ENCODE results near the gene NOS1. TPM values are rescaled to one million over a fixed set of nuclear protein-coding genes. Genes with fewer than 3 reads are reported as not detected.

Gene NOS1
- polyA plus RNA-seq, 1 donor from 2014 or later = not detected

DNA sequence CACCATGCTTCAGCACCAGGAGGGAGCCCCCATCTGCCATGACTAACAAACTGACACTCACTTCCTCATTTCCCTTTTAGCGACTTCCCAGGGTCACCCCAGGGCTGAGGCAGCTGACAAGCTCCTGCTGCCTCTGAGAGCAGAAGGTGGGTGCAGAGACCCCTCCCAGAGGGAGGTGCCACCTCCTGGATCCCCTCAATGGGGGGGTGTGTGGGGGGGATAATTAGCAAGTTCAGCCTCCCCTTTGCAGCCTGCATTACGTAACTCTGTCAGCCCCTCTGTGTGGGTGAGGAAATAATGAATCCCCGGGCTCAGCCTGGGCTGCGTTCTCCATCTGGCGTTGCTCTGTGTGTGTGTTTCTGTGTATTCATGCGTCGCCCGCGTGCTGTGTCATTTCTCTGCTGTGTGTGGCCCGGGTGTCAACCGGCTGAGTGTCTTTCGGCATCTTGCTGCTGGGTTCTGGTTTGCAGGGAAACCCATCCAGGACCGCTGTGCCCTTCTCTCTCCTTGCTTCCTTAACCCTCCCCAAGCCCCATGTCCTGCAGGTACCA, 28.0 kb downstream of the NOS1 start:
- no peak overlapping the region for H2AFZ ChIP-seq (ENCODE audit: low read depth, low read length)
- no peak overlapping the region for H3K4me3 ChIP-seq (ENCODE audit: low read length)
- H3F3A ChIP-seq (ENCODE audit: insufficient read depth, low read length, poor library complexity, severe bottlenecking) = no peaks in the 10 kb centered on the region
- no peak overlapping the region for H3K9ac ChIP-seq (ENCODE audit: low read length)
- no peaks in the 10 kb centered on the region for H3K36me3 ChIP-seq (ENCODE audit: insufficient read depth, low read length)
- no peak for TF ChIP-seq EZH2 (IDR thresholded peaks at IDR 0.05; ENCODE audit: borderline replicate concordance, insufficient read depth, low read length, poor library complexity, severe bottlenecking)
- TF ChIP-seq SMC3 (conservative IDR thresholded peaks at IDR 0.05; ENCODE audit: poor library complexity) = no peak
- TF ChIP-seq TAF1 (IDR thresholded peaks at IDR 0.05; ENCODE audit: low read depth) = no peak
- no peak for TF ChIP-seq POLR2AphosphoS5 (IDR thresholded peaks at IDR 0.05)
- no peak for TF ChIP-seq MXI1 (conservative IDR thresholded peaks at IDR 0.05; ENCODE audit: poor library complexity, severe bottlenecking)
- TF ChIP-seq, protein P1, sequence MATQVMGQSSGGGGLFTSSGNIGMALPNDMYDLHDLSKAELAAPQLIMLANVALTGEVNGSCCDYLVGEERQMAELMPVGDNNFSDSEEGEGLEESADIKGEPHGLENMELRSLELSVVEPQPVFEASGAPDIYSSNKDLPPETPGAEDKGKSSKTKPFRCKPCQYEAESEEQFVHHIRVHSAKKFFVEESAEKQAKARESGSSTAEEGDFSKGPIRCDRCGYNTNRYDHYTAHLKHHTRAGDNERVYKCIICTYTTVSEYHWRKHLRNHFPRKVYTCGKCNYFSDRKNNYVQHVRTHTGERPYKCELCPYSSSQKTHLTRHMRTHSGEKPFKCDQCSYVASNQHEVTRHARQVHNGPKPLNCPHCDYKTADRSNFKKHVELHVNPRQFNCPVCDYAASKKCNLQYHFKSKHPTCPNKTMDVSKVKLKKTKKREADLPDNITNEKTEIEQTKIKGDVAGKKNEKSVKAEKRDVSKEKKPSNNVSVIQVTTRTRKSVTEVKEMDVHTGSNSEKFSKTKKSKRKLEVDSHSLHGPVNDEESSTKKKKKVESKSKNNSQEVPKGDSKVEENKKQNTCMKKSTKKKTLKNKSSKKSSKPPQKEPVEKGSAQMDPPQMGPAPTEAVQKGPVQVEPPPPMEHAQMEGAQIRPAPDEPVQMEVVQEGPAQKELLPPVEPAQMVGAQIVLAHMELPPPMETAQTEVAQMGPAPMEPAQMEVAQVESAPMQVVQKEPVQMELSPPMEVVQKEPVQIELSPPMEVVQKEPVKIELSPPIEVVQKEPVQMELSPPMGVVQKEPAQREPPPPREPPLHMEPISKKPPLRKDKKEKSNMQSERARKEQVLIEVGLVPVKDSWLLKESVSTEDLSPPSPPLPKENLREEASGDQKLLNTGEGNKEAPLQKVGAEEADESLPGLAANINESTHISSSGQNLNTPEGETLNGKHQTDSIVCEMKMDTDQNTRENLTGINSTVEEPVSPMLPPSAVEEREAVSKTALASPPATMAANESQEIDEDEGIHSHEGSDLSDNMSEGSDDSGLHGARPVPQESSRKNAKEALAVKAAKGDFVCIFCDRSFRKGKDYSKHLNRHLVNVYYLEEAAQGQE (IDR thresholded peaks at IDR 0.05; ENCODE audit: borderline replicate concordance) = no peak
- TF ChIP-seq RAD21 (conservative IDR thresholded peaks at IDR 0.05) = no peak
- no peak for TF ChIP-seq EP300 (conservative IDR thresholded peaks at IDR 0.05; ENCODE audit: poor library complexity, severe bottlenecking)
- H3K27me3 ChIP-seq (ENCODE audit: insufficient read depth, low read depth, low read length) = no peaks in the 10 kb centered on the region
- H3K27ac ChIP-seq (ENCODE audit: low read length) = no peak overlapping the region
- no peaks in the 10 kb centered on the region for H3K79me2 ChIP-seq (replicated peaks; ENCODE audit: insufficient read depth, low read length)
- no peaks in the 10 kb centered on the region for H3K9me2 ChIP-seq (ENCODE audit: insufficient read depth, low read length)
- no peaks in the 10 kb centered on the region for H4K20me1 ChIP-seq (ENCODE audit: insufficient read depth)
- H3K4me2 ChIP-seq (ENCODE audit: low read length) = no peak overlapping the region
- H3K9me3 ChIP-seq (ENCODE audit: low read length) = no peaks in the 10 kb centered on the region

DNA sequence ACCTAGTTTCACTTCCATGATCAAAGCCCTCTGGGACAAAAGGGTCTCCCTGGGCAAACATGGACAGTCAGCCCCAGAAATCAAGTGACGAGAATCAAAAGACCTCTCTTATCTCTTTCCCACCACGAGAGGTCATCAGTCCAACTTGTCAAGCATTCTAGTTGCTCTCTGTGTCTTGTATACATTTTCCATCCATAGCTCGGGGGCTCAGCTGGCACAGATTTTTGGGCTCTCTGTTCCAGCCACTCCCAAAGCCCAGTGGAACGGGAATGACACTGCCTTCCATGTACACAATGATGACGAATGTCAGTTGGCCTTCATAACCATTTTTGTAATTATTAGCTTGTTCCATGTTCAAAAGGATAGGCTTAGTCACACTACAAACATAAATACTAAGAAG, 29.7 kb downstream of the NOS1 start:
- no peak for TF ChIP-seq POLR2AphosphoS5 (IDR thresholded peaks at IDR 0.05)
- no peak for TF ChIP-seq TAF1 (IDR thresholded peaks at IDR 0.05; ENCODE audit: low read depth)
- TF ChIP-seq, protein P2, sequence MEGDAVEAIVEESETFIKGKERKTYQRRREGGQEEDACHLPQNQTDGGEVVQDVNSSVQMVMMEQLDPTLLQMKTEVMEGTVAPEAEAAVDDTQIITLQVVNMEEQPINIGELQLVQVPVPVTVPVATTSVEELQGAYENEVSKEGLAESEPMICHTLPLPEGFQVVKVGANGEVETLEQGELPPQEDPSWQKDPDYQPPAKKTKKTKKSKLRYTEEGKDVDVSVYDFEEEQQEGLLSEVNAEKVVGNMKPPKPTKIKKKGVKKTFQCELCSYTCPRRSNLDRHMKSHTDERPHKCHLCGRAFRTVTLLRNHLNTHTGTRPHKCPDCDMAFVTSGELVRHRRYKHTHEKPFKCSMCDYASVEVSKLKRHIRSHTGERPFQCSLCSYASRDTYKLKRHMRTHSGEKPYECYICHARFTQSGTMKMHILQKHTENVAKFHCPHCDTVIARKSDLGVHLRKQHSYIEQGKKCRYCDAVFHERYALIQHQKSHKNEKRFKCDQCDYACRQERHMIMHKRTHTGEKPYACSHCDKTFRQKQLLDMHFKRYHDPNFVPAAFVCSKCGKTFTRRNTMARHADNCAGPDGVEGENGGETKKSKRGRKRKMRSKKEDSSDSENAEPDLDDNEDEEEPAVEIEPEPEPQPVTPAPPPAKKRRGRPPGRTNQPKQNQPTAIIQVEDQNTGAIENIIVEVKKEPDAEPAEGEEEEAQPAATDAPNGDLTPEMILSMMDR (IDR thresholded peaks at IDR 0.05; ENCODE audit: poor library complexity, severe bottlenecking) = no peak
- TF ChIP-seq EP300 (conservative IDR thresholded peaks at IDR 0.05; ENCODE audit: poor library complexity, severe bottlenecking) = no peak
- no peak for TF ChIP-seq SMC3 (conservative IDR thresholded peaks at IDR 0.05; ENCODE audit: poor library complexity)
- TF ChIP-seq, protein P1 (IDR thresholded peaks at IDR 0.05; ENCODE audit: borderline replicate concordance) = no peak
- H3K27me3 ChIP-seq (ENCODE audit: insufficient read depth, low read depth, low read length) = no peaks in the 10 kb centered on the region
- H3K27ac ChIP-seq (ENCODE audit: low read length) = no peak overlapping the region
- no peaks in the 10 kb centered on the region for H3F3A ChIP-seq (ENCODE audit: insufficient read depth, low read length, poor library complexity, severe bottlenecking)
- H3K4me3 ChIP-seq (ENCODE audit: low read length) = no peak overlapping the region
- no peak overlapping the region for H3K4me2 ChIP-seq (ENCODE audit: low read length)
- no peaks in the 10 kb centered on the region for H3K9me2 ChIP-seq (ENCODE audit: insufficient read depth, low read length)
- no peaks in the 10 kb centered on the region for H4K20me1 ChIP-seq (ENCODE audit: insufficient read depth)
- H3K36me3 ChIP-seq (ENCODE audit: insufficient read depth, low read length) = no peaks in the 10 kb centered on the region
- H3K9ac ChIP-seq (ENCODE audit: low read length) = no peak overlapping the region
- H3K79me2 ChIP-seq (replicated peaks; ENCODE audit: insufficient read depth, low read length) = no peaks in the 10 kb centered on the region
- no peaks in the 10 kb centered on the region for H3K9me3 ChIP-seq (ENCODE audit: low read length)
- H2AFZ ChIP-seq (ENCODE audit: low read depth, low read length) = no peak overlapping the region
